ENCODE data around the gene ACP2.

The ACP2 gene

GRCh38 chr11:47248664-47249377 is at the start of gene ACP2:
TSS of gene ACP2 (minus strand) at chr11:47248814. CDS start at chr11:47248789, 25 bp downstream.
- DNase-seq (ENCODE audit: low read depth in 2 of 2), result peak; percentile 78 to 85

- DNase-seq (ENCODE audit: low read depth in 2 of 2), result no peak
Measured at GRCh38 chr11:47296045-47296444, 47.4 kb upstream of the ACP2 start.

DNA sequence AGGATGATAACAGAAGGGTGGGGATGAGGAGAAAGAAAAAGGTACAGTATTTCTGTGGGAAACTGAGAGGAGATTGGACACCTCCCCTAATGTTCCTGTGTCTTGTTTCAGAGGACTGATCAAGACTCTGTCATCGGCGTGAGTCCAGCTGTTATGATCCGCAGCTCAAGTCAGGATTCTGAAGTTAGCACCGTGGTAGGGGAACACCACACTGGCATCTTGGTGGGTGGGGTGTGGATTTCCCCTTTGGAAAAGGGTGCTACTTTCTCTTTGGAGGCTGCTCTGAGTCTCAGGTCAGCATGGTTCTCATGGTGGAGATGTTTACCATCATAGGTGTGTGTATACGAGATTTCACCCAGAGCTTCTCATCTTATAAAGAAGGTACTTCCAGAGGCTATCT is 46.8 kb upstream of the ACP2 start:
- DNase-seq (ENCODE audit: low read depth in 2 of 2), result no peak

DNA sequence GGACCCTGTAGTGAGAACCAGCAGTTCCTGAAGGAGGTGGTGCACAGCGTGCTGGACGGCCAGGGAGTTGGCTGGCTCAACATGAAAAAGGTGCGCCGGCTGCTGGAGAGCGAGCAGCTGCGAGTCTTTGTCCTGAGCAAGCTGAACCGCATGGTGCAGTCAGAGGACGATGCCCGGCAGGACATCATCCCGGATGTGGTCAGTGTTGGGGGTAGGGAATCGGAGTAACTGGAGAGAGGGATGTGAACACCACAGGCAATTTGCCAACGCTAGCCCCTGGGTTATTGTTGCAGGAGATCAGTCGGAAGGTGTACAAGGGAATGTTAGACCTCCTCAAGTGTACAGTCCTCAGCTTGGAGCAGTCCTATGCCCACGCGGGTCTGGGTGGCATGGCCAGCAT is 41.2 kb upstream of the ACP2 start:
- DNase-seq (ENCODE audit: low read depth in 2 of 2), result no peak

GRCh38 chr11:47288066-47288465 is 39.5 kb upstream of the ACP2 start:
- DNase-seq (ENCODE audit: low read depth in 2 of 2), result no peak

GRCh38 chr11:47285969-47286770 is 37.6 kb upstream of the ACP2 start:
- no peak for DNase-seq (ENCODE audit: low read depth in 2 of 2)

- DNase-seq (ENCODE audit: low read depth in 2 of 2), result no peak
Measured at GRCh38 chr11:47284151-47284550, 35.5 kb upstream of the ACP2 start.

- DNase-seq (ENCODE audit: low read depth in 2 of 2), result no peak
Measured at GRCh38 chr11:47282462-47282861, 33.8 kb upstream of the ACP2 start.

DNA sequence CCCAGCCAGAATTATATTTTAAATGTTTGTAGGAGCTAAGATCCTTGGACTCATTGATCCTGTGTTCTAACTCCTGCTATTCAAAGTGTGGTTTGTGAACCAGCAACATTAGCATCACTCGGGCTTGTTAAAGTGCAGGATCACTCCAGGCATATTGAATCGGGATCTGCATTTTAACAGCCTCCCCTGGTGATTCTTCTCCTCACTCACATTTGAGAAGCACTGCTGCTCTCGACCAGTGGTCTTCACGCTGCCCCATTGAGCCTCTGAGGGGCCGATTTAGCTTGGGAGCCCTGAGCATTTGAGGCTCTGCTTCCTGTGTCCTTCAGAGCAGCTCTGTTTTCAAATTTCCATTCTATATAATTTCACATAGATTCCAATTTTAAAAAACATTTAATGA is 32.2 kb upstream of the ACP2 start:
- no peak for DNase-seq (ENCODE audit: low read depth in 2 of 2)

DNA sequence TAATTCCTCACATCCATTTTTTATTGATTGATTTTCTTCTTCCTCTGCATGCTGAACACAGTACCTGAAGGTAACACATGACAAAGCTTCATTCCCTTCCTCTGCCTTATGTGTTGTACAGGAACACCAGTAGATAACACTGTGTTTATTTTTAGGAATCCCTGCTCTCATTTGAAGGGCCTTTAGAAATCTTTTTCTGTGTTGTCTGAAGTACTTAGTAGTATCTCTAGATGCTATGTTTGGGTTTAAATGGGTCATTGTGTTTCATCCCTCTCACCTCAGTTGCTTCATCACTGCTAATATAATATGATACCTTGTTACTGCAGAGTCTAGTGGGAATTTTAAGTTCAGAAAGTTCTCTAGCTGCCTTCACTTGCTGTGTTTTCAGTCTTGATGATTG is 31.5 kb upstream of the ACP2 start:
- no peak for DNase-seq (ENCODE audit: low read depth in 2 of 2)

GRCh38 chr11:47278769-47279168 is 30.2 kb upstream of the ACP2 start:
- DNase-seq (ENCODE audit: low read depth in 2 of 2), result no peak

DNA sequence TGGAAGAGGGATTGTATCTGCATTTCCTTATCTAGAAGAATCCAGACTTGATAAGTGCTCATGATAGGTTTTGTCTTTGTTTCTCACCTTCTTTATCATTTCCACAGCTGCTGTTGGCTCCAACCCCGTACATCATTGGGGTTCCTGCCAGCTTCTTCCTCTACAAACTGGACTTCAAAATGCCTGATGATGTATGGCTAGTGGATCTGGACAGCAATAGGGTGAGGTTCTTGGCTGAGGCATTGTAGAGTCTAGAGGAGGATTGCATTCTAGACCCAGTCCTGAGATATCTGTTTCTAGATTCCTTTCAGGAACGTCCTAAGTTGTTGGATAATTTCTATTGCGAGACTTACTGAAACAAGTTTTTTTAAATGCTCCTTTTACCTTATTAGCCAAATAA is 29.4 kb upstream of the ACP2 start:
- no peak for DNase-seq (ENCODE audit: low read depth in 2 of 2)

DNA sequence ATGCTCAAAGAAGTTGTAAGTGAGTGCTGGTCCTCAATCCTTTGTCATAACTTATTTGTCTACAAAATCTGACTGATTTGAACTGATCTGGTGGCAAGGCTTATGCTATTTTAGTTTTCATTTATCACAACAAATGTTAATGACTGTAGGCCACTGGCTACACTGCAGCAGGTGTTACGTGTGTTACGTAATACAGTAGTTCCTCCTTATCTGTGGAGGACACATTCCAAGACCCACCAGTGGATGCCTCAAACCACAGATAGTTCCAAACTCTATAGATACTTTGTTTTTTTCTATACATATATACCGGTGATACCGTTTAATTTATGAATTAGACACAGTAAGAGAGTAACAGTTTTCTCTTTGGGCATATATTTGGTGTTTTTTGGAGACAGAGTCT is 28.3 kb upstream of the ACP2 start:
- no peak for DNase-seq (ENCODE audit: low read depth in 2 of 2)

DNA sequence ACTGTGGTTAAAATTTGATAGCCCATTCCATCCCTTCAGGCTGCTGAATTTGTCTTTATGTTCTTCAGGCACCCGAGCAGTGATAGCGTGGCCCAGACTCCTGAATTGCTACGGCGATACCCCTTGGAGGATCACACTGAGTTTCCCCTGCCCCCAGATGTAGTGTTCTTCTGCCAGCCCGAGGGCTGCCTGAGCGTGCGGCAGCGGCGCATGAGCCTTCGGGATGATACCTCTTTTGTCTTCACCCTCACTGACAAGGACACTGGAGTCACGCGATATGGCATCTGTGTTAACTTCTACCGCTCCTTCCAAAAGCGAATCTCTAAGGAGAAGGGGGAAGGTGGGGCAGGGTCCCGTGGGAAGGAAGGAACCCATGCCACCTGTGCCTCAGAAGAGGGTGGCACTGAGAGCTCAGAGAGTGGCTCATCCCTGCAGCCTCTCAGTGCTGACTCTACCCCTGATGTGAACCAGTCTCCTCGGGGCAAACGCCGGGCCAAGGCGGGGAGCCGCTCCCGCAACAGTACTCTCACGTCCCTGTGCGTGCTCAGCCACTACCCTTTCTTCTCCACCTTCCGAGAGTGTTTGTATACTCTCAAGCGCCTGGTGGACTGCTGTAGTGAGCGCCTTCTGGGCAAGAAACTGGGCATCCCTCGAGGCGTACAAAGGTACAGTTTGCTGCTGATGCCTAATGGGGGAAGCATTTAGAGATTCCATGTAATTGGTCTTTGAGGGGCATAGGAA is 26.1 kb upstream of the ACP2 start:
- DNase-seq (ENCODE audit: low read depth in 2 of 2), result no peak

DNA sequence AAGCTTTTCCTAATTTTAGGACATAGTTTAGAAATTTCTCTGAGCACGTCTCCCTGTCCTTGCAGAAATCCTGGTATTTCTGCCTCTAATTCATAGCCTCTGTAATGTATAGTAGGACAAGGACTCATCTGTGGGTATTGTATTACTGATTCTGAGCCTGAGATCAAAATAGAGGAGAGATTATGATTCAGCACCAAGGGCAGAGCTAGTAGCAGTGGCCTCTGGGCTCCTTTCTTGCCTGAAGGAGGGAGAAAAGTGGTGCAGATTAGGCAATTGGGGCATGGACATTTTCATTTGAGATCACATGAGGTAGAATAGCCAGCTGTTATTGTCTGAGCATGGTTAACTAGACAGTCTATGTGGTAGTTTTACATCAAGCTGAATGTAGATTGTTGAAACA is 24.1 kb upstream of the ACP2 start:
- DNase-seq (ENCODE audit: low read depth in 2 of 2), result no peak

DNA sequence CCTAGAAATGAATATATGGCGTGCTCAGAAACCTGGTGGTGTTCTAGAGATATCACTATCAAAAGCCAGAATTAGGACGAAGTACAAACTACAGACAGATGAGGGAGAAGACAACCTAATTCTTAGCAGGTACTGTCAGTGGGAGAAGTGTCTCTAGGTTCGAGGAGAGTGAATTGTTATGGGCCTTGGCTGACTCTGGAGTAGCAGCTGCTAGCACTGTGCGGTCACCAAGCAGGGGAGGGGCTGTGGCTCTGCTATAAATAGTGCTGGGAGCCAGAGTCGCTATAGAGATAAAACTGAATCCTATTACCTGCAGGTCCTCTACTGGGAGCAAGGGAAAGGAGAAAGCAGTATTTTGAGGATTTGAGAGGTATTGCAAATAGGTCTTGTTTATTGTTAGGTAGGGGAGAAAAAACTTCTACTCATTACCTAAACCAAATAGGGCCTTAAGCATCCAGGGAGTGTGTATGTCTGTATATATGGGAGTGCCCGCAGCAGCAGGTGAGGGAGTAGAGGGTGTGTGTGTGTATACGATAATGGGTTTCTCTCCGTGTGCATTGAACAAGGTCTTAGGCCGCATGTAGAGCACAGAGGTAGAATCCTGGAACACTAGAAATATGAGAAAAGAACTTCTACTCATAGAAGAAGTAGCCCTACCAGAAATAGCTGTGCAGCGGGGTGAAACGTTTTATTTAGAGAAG is 23.5 kb upstream of the ACP2 start:
- DNase-seq (ENCODE audit: low read depth in 2 of 2), result no peak

DNA sequence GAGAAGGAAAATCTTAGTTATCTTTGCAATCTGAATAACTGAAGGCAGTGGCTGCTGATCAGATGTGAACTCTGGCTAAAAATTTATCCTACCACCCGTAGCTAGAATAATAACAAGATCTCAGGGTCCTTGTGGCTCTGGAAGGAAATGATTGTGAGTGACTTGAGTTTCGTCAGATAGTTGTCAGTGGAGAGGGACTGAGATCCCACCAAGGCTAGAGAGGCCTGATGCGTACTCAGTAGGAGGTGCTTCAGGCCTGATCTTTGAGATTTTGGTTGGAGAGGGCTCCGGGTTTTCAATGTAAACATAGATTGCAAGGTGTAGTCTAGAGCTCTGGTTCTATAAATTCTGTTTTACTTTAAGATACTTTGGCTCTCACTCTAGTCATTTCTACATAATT is 22.7 kb upstream of the ACP2 start:
- no peak for DNase-seq (ENCODE audit: low read depth in 2 of 2)

- no peak for DNase-seq (ENCODE audit: low read depth in 2 of 2)
Measured at GRCh38 chr11:47270331-47271271, 22.0 kb upstream of the ACP2 start.

- DNase-seq (ENCODE audit: low read depth in 2 of 2), result peak; percentile 87
Measured at GRCh38 chr11:47269829-47270305, 21.3 kb upstream of the ACP2 start, which contains the start of gene MADD. TSS of gene MADD (plus strand) at chr11:47270133.

DNA sequence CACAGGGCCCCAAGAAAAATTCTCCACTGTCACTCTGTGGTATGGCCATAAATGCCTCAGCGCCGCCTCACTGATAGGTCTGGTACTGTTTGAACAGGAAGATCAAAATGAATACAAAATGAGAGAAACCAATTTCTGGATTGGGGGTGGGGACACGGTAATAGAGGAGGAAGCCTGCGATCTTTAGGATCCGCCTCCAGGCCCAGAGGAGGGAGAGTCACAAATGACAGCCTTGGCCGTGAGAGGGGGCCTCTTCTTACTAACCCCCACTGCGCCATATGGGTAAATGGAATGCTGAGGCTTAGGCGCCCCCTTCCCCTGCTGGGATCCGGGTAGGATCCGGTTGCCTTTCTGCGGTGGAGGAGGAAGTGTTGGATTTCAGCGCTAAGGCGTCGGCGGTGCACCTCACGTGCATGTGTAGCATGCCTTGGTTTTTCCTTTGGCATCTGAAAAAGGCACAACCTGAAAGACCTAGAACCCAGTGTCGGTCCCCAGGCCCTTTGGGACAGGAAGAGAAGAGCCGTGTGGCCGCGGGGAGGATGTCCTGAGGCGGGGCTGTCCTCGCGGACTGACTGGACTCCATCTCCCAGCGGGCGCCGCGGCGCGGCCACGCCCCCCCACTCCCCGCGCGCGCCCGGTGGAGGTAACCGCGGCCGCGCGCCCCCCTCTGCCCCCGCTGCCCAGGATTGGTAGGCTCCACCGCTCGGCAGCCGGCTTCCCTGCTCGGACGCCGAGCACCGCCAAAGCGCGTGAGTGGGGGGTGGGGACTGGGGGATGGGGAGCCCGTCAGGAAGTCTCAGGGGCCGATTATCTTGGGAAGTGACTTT is 20.6 kb upstream of the ACP2 start:
- DNase-seq (ENCODE audit: low read depth in 2 of 2), result peak; percentile 78 to 80

Measured in stimulated activated CD8-positive, alpha-beta memory T cell treated with anti-CD3 and anti-CD28 coated beads, Interleukin-2, amount 100 ng/mL, for 48 hours (primary cell).